AG04450 (cell line): ENCODE data around the gene IRAK3. TPM values are rescaled to one million over a fixed set of nuclear protein-coding genes. Genes with fewer than 3 reads are reported as not detected.
A peak's percentile ranks its signal among the peaks of the same experiment; 100 is the strongest.
"Not testable (repeated sequence)": the region's sequence is repeated elsewhere in the genome, so short reads cannot be mapped to it uniquely, and the experiment has no call there.

Experiments used
- CTCF ChIA-PET: fragments of 300-600, 350-600 bp; formaldehyde crosslinking; extraction: SDS; loops from one replicate; lab custom pipeline; 2022; ENCODE audit warnings: antibody characterized with exemption, inconsistent platforms; lab: Charles Lee
- POLR2A ChIA-PET: fragments of 350-600 bp; formaldehyde crosslinking; extraction: SDS; loops from one replicate; lab custom pipeline; 2021; ENCODE audit warnings: antibody characterized with exemption, inconsistent platforms; lab: Yijun Ruan, JAX
- DNase-seq: peaks from one replicate; pipeline ENCODE4 v3.0.0-alpha.2; 2011; ENCODE audit warnings: low read depth, low spot score
- H3K27ac ChIP-seq: one replicate; pipeline ENCODE4 v1.5.1; 2012; ENCODE audit warnings: low read depth, low read length, control low read depth
- H3K27me3 ChIP-seq: one replicate; pipeline ENCODE4 v1.6.0; 2012; ENCODE audit warnings: low read length; ENCODE audit not compliant: control insufficient read depth, insufficient read depth
- H3K4me3 ChIP-seq: 2 replicates; pipeline ENCODE4 v1.5.1; 2011; ENCODE audit warnings: mild to moderate bottlenecking, low read depth, low read length, control low read depth
- H3K9me3 ChIP-seq: 2 replicates; pipeline ENCODE4 v1.5.1; 2012; ENCODE audit warnings: low read length; ENCODE audit not compliant: control insufficient read depth, insufficient read depth
- polyA plus RNA-seq: library from polyadenylated mRNA; depleted of rRNA; stranded (reverse); fragments of >200 nt; gene quantifications from 2 replicates; pipeline ENCODE4 v1.2.3, GENCODE V29; 2011
- TF ChIP-seq, protein P1 (sequence below): IDR thresholded peaks from 2 replicates; pipeline ENCODE4 v1.5.1; 2011; ENCODE audit warnings: low read depth, low read length, control low read depth, inconsistent platforms

The IRAK3 gene
- polyA plus RNA-seq, 1 experiment, result 3.4 TPM

DNA sequence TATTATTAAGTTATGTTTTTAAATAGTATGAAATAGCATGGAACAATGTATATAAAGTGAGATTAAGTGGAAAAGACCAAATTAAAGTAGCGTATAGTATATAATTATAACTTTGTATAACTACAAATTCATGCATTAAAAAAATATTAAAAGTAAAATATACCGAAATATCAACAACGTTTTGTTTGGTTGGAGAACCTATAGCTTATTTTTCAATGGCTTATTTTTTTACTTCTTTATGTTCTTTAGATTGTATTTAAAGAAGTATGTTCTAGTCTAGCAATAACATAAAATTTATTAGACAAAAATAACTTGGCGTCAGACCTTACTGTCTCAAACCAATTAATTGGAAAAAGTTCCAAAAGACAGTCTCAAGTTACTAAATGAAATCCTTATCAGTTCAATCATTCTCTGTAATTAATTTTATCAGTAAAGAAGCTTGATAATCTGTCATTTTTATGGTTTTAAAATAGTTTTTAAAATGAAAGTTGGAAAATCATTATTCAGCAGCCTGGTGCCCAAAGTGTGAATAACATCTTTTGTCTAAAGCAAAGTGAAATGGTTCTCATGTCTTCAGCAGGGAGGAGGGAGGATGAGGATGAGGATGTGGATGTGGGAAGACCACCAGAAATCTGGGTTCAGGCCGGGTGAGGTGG is 46.7 kb downstream of the IRAK3 start:
- no peak for DNase-seq
- ChIA-PET POLR2A (interaction anchor here (1.7 kb wide), 1 partner anchor 66 kb away, joined by 9 read pairs; the partner anchor contains the start of gene TMBIM4), CTCF (interaction anchor here (0.7 to 2.9 kb wide), 14 partner anchors 9 to 1434 kb away, joined by 3 to 13 read pairs (median 4); no protein-coding TSS in a partner anchor)
- Histone ChIP-seq H3K4me3 (peak overlapping the region; percentile 49), H3K27ac (no peak overlapping the region), H3K27me3 (no peaks in the 10 kb centered on the region), H3K9me3 (no peaks in the 10 kb centered on the region)
- TF ChIP-seq, protein P1, sequence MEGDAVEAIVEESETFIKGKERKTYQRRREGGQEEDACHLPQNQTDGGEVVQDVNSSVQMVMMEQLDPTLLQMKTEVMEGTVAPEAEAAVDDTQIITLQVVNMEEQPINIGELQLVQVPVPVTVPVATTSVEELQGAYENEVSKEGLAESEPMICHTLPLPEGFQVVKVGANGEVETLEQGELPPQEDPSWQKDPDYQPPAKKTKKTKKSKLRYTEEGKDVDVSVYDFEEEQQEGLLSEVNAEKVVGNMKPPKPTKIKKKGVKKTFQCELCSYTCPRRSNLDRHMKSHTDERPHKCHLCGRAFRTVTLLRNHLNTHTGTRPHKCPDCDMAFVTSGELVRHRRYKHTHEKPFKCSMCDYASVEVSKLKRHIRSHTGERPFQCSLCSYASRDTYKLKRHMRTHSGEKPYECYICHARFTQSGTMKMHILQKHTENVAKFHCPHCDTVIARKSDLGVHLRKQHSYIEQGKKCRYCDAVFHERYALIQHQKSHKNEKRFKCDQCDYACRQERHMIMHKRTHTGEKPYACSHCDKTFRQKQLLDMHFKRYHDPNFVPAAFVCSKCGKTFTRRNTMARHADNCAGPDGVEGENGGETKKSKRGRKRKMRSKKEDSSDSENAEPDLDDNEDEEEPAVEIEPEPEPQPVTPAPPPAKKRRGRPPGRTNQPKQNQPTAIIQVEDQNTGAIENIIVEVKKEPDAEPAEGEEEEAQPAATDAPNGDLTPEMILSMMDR, result peak; percentile 26; the same call in 1 of the 2 replicates

DNA sequence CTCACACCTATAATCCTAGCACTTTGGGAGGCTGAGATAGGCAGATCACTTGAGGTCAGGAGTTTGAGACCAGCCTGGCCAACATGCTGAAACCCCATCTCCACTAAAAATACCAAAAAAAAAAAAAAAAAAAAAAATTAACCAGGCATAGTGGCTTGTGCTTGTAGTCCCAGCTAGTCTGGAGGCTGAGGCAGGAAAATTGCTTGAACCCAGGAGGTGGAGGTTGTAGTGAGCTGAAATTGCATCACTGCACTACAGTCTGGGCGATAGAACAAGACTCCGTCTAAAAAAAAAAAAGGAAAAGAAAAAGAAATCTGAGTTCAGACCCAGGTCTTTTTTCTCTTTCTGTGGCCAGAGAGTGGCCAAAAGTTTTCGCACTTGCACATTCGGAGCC is 47.3 kb downstream of the IRAK3 start:
- H3K4me3 ChIP-seq, result peak overlapping the region; percentile 49
- H3K9me3 ChIP-seq, DNase-seq, H3K27ac ChIP-seq, H3K27me3 ChIP-seq: not testable (repeated sequence)
- ChIA-PET POLR2A (interaction anchor here (1.7 kb wide), 1 partner anchor 67 kb away, joined by 9 read pairs; the partner anchor contains the start of gene TMBIM4), CTCF (interaction anchor here (0.7 to 2.9 kb wide), 12 partner anchors 9 to 1434 kb away, joined by 3 to 13 read pairs (median 4); no protein-coding TSS in a partner anchor)

DNA sequence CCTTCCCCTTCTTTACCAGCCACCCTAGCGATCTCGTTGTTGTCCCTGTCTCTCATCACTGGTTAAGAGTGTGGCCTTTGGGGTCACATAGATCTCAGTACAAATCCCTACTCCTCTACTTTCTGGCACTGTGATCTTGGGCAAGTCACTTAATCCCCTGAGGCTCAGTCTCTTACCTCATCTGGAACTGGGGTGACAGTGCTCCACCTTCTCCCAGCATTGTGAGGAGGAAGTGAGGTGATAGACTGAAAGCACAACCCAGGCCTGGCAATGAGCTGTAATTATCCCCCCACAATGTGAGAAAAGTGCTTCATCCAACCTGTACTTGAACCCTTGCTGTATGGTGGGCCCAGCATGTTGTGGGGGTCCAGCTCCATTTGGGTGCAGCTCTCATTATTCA is 48.0 kb downstream of the IRAK3 start:
- no peak overlapping the region for H3K4me3 ChIP-seq
- ChIA-PET CTCF (interaction anchor here (0.5 to 1.4 kb wide), 2 partner anchors 9 to 65 kb away, joined by 3 to 6 read pairs; partner anchors contain the start of gene HELB), POLR2A (no interaction called here)
- no peaks in the 10 kb centered on the region for H3K9me3 ChIP-seq
- H3K27me3 ChIP-seq, result no peaks in the 10 kb centered on the region
- TF ChIP-seq, protein P1, result no peak
- DNase-seq, result no peak
- no peak overlapping the region for H3K27ac ChIP-seq

DNA sequence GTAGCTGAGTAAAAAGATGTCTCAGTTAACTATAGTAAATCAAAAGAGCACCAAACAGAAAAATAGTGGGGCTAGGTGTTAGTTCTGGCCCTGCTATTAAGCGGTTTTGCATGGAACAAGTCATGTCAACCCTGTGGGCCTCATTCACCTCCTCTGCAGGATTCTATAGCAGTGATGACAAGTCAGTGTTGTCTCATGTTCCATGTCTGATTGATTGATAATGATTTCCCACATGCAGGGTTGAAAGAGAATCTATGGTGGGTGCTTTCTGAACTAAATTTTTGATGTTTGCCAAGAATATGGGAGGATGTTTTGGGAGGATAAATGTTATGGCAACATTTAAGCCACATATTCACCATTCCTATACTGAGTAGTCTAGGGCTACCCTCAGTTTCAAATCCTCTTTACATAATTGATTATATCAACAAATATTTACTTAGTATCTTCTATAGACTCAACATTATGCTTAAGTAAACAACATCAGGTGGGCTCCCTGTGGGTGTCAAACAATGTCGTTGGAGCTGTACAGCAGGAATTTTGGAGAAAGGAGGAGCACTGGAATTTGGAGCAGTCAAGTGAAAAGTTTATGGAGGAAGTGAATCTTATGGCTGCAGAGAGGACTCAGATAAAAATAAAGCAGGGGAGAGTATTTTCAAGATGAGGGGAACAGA is 48.6 kb downstream of the IRAK3 start:
- H3K27me3 ChIP-seq, result no peaks in the 10 kb centered on the region
- TF ChIP-seq, protein P1, result no peak
- DNase-seq, result no peak
- CTCF ChIA-PET, result interaction anchor here (0.5 kb wide), 1 partner anchor 65 kb away, joined by 6 read pairs; the partner anchor contains the start of gene HELB
- H3K9me3 ChIP-seq, result no peaks in the 10 kb centered on the region
- no peak overlapping the region for H3K4me3 ChIP-seq
- POLR2A ChIA-PET, result no interaction called here
- no peak overlapping the region for H3K27ac ChIP-seq

DNA sequence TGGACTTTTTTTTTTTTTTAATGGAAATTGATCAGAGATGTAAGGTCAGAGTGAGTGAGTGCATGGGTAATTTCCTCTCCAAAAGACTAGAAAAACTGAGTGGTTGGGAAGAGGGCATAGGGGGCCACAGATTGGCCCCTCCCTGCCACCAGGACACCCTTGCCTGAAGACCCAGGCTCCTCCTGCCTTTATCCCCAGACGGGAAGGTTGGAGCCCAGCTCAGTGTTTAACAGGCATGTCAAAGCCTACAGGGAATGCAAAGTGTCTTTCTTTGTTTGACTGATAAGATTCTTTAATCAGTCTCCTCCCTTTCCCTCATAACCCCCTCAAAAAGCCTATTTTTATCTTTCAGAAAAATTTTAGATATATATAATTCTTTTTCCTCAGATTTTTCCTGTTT is 50.3 kb downstream of the IRAK3 start:
- POLR2A ChIA-PET, result no interaction called here

More for the DNA sequence above, 50.3 kb downstream of the IRAK3 start:
- H3K27ac ChIP-seq, result no peak overlapping the region
- H3K4me3 ChIP-seq, result no peak overlapping the region
- CTCF ChIA-PET, result no interaction called here
- TF ChIP-seq, protein P1, result no peak
- H3K9me3 ChIP-seq, result no peaks in the 10 kb centered on the region
- no peak for DNase-seq
- no peaks in the 10 kb centered on the region for H3K27me3 ChIP-seq
